Measurements from ENCODE around the gene KCNH2.

The KCNH2 gene

GRCh38 chr7:150914966-150915365 is 63.2 kb downstream of the KCNH2 start:
- Histone ChIP-seq H3K4me1 (ENCODE audit: control insufficient read depth, insufficient read depth, low read length) (no peaks in the 10 kb centered on the region), H3K36me3 (ENCODE audit: control insufficient read depth in 2 of 2, insufficient read depth in 1 of 2, low read length in 2 of 2) (no peaks in the 10 kb centered on the region), H3K9me3 (ENCODE audit: control insufficient read depth, insufficient read depth, low read depth, low read length) (no peaks in the 10 kb centered on the region), H3K4me3 (ENCODE audit: low read depth, low read length) (no peak overlapping the region), H3K27ac (ENCODE audit: extremely low read depth, low read depth, low read length) (no peak overlapping the region)
- ChIA-PET POLR2A (no interaction called here), CTCF (interaction anchor here (0.7 kb wide), 1 partner anchor 16 kb away, joined by 4 read pairs; no protein-coding TSS in a partner anchor)
- TF ChIP-seq INSM2 (tag by site-specific recombination; IDR thresholded peaks at IDR 0.05), result no peak
- no peak for TF ChIP-seq ZNF785 (tag by site-specific recombination; IDR thresholded peaks at IDR 0.05)
- no peak for TF ChIP-seq ZSCAN18 (tag by site-specific recombination; IDR thresholded peaks at IDR 0.05)
- TF ChIP-seq HOXD13 (CRISPR knock-in tag; IDR thresholded peaks at IDR 0.05; ENCODE audit: borderline replicate concordance), result no peak
- TF ChIP-seq MYNN (tag by site-specific recombination; IDR thresholded peaks at IDR 0.05; ENCODE audit: borderline replicate concordance), result no peak
- TF ChIP-seq ZBTB10 (tag by site-specific recombination; IDR thresholded peaks at IDR 0.05), result no peak
- TF ChIP-seq SP2 (tag by site-specific recombination; IDR thresholded peaks at IDR 0.05), result no peak
- TF ChIP-seq ZNF157 (tag by site-specific recombination; IDR thresholded peaks at IDR 0.05), result no peak
- no peak for TF ChIP-seq ZNF140 (tag by site-specific recombination; IDR thresholded peaks at IDR 0.05)
- TF ChIP-seq ZNF426 (tag by site-specific recombination; IDR thresholded peaks at IDR 0.05), result no peak
- TF ChIP-seq GLIS1 (tag by site-specific recombination; IDR thresholded peaks at IDR 0.05), result no peak
- TF ChIP-seq MZF1 (tag by site-specific recombination; IDR thresholded peaks at IDR 0.05; ENCODE audit: borderline replicate concordance), result no peak
- no peak for TF ChIP-seq ZNF529 (tag by site-specific recombination; IDR thresholded peaks at IDR 0.05; ENCODE audit: insufficient replicate concordance)
- TF ChIP-seq ZBTB21 (tag by site-specific recombination; IDR thresholded peaks at IDR 0.05), result no peak
- no peak for TF ChIP-seq ZNF18 (tag by site-specific recombination; IDR thresholded peaks at IDR 0.05)
- no peak for TF ChIP-seq ZNF670 (tag by site-specific recombination; IDR thresholded peaks at IDR 0.05; ENCODE audit: low read depth)

GRCh38 chr7:150914196-150914595 is 63.9 kb downstream of the KCNH2 start:
- ChIA-PET CTCF (interaction anchor here (0.7 to 1.3 kb wide), 2 partner anchors 13 to 16 kb away, joined by 3 to 5 read pairs; no protein-coding TSS in a partner anchor), POLR2A (no interaction called here)
- Histone ChIP-seq H3K4me3 (ENCODE audit: low read depth, low read length) (no peak overlapping the region), H3K4me1 (ENCODE audit: control insufficient read depth, insufficient read depth, low read length) (no peaks in the 10 kb centered on the region), H3K9me3 (ENCODE audit: control insufficient read depth, insufficient read depth, low read depth, low read length) (no peaks in the 10 kb centered on the region), H3K36me3 (ENCODE audit: control insufficient read depth in 2 of 2, insufficient read depth in 1 of 2, low read length in 2 of 2) (no peaks in the 10 kb centered on the region), H3K27ac (ENCODE audit: extremely low read depth, low read depth, low read length) (no peak overlapping the region)
- TF ChIP-seq ZNF148 (tag by site-specific recombination; IDR thresholded peaks at IDR 0.05; ENCODE audit: borderline replicate concordance) (no peak), ZNF248 (tag by site-specific recombination; IDR thresholded peaks at IDR 0.05) (no peak), ZNF596 (tag by site-specific recombination; IDR thresholded peaks at IDR 0.05) (no peak), ZBTB26 (tag by site-specific recombination; optimal IDR thresholded peaks at IDR 0.05) (no peak), ZNF513 (tag by site-specific recombination; IDR thresholded peaks at IDR 0.05) (no peak), SCRT2 (tag by site-specific recombination; IDR thresholded peaks at IDR 0.05) (no peak), SP2 (tag by site-specific recombination; IDR thresholded peaks at IDR 0.05) (no peak), ZNF660 (tag by site-specific recombination; IDR thresholded peaks at IDR 0.05) (no peak)

All from HEK293 (cell line).